GM21576 (cell line): ENCODE results near the gene DNAAF8.

ENCODE experiments used
- ATAC-seq: cut with Tn5 transposase; IDR thresholded peaks from one replicate; pipeline ENCODE4 v1.9.1; 2021; ENCODE audit warnings: mild to moderate bottlenecking, moderate library complexity; ENCODE audit not compliant: unreplicated experiment

DNAAF8 gene

DNA sequence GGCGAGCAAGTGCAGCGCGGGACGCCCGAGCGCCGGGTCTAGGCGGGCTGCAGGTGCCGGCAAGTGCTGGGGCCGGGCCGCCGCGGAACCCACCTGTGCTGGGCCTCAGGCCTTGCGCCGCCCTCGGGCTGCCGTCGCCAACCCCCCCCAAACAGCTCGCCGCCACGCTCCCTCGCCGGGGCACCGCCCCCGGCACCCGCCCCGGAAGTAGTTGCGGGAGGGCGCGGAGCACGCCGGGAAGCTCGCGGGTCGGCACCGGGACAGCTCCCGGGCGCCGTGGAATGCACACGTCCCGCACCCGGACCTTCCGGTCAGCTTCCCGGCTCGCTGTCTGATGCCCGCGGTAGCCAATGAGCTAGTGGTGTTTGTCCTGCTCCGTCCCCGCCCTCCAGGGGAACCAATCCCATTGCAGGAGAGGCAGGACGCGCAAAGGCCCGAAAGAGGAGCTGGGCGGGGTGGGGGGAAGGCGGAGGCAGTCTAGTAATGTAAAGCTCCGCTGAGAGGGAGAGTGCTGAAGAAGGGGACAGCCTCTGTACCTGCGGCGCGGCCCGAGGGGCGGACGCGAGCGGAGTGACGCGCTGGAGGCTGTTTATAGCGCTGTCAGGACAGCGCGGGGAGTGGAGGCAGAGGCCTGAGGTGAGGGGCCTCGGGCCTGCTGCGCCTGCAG lies at the start of gene DNAAF8, which contains the start of gene ANKS3:
TSS of gene DNAAF8 (plus strand) at position 475 of the 667 bp plus-strand sequence. CDS start 1,978 bp downstream, outside the sequence.
TSS of gene ANKS3 (minus strand) at position 209 of the 667 bp plus-strand sequence. CDS start 4,122 bp downstream, outside the sequence.
- peak; percentile 63 for ATAC-seq

DNA sequence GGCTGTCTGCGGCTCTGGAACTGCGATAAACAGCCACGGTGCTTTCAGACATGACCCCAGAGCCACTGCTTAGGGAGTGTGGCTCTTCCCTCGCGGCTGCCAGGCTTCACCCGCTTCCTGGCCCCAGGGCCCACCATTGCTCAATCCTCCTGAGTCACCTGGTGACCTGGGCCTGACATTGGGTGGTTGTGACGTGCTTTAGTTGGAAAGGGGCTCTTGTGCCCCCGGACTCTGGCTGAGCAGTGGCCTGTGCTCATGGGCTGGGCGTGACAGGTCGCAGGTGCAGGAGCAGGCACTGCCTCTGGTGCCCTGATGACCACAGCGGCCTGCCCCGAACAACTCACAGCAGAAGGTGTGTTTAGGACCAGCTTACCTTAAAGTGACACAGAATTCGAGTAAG lies 49.6 kb upstream of the DNAAF8 start:
- ATAC-seq, result no peak

DNA sequence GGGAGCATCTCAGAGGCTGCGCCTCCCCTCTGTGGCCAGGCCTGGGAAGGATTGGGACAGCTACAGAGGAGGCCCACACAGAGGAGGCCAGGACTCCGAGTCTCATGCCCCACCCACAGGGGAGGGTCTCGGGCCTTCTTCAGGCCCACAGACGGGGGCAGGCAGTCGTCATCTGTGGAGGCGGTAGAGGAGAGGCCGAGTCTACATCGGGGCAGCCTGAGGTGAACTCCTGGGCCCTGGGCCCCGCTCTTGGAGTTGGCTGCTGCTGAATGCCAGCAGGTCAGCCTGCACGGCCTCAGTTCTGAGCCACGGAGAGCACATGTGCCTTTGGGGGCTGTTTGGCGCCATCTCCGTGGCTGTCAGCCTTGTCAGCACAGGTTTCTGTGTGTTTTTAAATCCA lies 49.0 kb upstream of the DNAAF8 start:
- no peak for ATAC-seq

DNA sequence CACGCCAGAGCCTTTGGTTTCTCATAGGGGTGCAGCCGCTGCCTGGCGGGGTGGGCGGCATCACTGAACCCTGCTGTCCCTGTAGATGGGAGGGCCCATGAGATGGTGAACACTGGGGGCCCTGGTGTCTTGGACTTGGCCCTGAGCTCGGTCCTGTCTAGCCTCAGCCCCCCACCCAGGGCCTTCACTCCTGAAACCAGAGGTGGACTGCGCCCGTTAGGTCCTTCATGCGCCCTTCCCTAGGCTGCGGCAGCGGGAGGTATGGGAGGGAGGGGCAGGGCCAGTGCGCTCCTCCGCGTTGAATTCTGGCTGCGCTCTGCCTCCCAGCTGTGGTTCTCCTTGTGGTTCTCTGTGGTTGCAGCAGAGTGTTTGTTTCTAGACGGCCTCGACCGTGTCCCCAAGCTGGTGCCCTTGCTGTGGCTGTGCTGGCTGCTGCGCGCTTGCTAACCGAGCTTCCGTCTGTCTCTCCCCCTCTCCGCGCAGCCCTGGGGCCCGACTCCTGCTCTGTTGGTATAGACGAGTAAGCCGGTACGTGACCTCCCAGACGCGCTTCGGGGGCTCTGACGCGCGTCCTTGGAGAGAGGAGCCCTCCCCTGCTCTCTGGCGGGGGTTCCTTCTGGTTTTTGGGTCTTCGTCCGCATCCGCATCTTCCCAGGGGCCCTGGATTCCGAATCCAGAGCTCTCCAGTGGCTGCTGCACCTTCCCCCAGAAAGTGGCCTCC lies 48.4 kb upstream of the DNAAF8 start:
- ATAC-seq, result no peak

DNA sequence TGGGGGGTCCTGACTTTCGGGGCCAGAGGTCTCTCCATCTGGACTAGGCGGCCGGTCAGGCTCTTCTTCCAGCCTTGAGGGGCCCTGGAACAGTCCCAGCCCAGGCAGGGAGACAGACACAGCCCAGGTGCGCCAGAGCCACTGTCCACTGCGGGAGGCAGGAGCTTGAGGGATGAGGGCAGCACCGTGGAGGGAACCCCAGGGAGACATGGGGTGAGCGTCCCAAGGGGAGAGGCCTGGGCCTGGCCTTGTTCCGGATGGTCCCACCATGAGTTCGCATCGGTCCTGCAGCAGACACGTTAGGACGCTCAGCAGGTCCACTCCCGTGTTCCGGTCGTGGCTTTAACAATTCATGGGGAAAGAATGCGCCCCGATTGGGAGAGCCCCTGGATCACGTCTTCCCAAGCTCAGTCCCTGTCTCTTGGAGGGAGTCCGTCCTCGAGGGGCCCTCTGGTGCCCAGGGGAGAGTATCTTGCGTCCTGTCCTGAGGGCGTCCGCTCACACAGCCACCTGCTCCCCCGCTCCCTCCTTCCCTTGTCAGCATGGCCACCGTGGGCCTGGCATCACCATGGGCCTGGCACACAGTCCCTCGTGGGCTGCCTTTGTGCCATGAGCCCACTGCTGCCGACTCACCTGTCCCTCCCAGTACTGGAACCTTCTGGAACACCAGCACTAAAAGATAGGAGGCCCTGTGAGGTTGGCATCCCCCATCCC lies 47.7 kb upstream of the DNAAF8 start:
- ATAC-seq, result no peak

GRCh38 chr16:4687416-4687815 lies 46.9 kb upstream of the DNAAF8 start:
- no peak for ATAC-seq

- no peak for ATAC-seq
Observed at GRCh38 chr16:4687946-4688673, 46.2 kb upstream of the DNAAF8 start.

DNA sequence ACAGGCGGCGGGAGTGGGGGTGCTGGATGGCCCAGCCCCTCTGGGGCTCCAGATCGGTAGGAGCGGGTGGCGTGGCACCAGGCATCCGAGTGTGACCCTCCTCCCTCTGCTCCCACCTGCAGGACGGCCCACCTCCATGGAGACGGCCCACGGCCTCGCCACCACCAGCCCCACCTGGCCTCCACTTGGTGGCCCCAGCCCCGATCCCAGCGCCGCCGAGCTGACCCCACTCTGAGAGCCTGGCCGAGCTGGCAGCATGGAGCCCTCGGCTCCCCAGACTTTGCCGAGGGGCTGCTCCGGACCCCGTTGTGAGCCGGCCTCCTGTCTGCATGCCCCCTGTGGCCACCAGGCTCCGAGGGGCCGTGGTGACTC lies 45.7 kb upstream of the DNAAF8 start:
- no peak for ATAC-seq

- no peak for ATAC-seq
Observed at GRCh38 chr16:4689091-4689671, 45.2 kb upstream of the DNAAF8 start.

GRCh38 chr16:4689864-4690704 lies 44.3 kb upstream of the DNAAF8 start:
- ATAC-seq, result no peak

DNA sequence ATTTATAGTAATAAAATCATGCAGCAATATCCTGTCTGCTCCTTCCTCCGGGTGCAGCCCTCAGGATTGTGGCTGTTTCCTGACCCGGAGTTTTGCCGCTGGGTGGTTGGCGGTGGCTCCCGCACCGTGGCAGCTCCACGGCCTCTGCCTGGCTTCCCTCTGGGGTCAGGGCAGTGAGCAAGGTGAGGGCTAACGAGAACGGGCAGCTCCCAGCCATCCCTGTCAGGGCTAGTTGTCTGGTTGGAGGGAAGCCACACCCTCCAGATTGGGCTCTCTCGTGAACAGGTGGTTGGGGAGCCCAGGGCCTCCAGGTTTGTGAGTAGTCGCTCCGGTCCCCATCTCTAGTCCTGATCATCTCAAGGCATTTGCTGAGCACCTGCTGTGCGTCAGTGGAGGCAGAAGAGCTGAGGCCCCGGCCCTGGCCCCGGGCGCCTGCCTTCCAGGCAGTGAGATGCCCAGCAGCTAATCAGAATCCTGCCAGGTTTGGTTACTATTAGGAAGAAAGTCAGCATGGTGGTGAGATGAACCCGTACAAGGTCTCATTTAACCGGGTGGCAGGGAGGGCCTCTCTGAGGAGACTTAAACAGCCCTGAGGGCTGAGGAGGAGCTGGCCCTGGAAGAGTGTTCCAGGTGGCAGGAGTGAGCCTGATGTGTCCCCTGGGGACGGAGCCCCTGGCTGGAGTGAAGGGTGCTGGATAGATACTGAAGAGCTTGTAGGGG lies 43.2 kb upstream of the DNAAF8 start:
- no peak for ATAC-seq

DNA sequence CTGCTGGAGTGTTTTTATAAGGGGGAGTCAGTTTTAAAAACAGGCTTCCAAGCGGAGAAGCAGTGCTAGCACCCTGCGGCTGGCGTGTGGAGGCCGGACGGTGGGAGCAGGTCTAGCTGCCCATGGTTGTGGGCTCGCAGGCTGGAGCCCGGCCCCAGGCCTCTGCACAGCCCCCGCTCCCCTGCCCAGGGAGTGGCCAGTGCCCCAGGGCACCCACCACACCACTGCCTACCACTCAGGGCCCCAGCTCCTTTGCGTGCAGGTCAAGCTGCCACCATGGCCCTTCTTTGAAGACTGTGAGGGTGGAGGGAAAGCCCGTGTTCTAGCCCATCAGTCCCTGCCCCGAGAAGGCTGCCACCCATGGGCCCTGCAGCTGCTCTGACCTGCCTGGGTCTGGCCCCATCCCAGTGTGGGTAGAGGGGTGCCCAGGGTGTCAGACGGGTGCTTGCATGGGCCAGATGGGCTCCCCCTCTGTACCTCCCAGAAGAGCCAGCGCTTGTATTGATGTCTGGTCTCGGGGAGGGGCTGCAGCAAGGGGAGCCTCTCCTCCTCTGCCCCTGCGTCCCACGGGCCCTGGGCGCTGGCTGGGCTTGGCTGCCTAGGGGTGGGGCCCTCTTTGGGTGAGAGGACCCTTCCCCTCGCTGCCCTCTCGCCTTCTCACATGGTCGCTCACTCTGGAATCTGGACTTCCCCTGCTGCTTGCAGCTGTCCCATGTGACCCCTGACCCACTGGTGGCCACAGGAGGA lies 42.5 kb upstream of the DNAAF8 start:
- no peak for ATAC-seq

DNA sequence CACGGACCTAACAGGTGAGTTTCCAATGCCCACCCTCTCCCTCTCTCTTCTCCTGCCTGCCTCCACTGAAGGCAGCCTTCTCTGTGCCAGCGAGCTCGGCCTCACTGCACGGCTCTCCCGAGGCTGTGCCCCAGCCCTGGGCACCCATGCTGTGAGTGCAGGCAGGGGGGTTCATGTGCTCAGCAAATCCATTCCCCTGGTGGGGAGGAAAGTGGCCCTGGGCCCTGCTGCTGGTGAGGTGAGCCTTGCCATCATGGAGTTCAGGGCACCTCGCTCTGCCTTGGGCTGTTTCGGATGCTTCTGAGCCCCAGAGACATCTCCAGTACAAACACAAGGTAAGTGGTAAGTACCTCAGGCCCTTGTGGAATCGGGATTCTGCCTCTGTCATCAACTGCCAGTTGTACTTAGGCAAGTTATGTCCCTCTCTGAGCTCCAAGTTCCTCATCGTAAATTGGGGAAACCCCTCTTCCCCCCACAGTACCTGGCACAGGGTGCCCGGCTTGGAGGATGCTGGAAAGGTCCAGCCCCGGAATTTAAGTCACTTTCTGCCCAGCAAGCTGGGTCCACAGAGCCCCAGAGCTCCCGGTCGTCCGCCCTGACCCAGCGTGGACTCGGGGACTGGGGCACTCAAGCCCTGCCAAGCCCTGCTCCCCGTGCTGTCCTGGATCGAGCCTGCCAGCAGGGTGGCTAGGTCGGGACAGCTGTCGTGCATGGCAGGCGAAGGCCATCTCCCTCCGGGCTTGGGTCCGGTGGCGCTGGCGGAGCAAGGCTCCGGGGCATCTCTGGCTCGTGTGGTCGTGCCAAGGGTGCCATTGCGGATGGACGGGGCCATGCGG lies 41.7 kb upstream of the DNAAF8 start:
- peak; percentile 10 for ATAC-seq

DNA sequence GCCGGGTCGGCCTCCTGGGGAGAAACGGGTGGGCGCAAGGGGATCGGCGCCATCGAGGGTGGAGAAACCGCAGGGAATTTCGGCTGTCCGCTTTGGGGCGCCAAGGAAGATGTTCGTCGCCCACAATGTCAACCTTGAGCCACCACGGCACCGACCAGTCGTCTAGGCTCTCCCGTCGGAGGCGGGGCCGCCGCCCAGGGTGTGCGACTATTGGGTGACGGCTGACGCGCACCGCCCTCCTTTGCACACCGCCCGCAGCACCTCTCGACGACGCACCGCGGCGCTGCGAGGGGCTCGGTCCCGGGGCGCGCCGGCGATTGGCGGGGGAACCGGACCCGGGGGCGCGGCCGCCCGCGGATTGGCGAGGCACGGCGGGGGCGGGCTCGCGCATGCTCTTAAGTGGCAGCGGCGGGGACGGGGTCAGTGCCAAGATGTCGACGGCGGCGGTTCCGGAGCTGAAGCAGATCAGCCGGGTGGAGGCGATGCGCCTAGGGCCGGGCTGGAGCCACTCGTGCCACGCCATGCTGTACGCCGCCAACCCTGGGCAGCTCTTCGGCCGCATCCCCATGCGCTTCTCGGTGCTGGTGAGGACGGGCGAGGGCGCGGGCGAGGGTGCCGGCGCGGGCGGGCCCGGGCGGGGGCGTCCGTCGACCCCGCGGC lies 40.9 kb upstream of the DNAAF8 start, which contains the start of gene NUDT16L1:
TSS of gene NUDT16L1 (plus strand) at position 267 of the 660 bp plus-strand sequence. CDS start at position 432, 165 bp downstream.
- peak; percentile 89 for ATAC-seq

- ATAC-seq, result no peak
Observed at GRCh38 chr16:4693956-4694641, 40.2 kb upstream of the DNAAF8 start.
